ENCODE measurements around the gene CDK14. TPM values are rescaled to one million over a fixed set of nuclear protein-coding genes. Genes with fewer than 3 reads are reported as not detected.

Gene CDK14
- total RNA-seq, 2 experiments from 2014 or later, result 0.05 to 0.27 TPM

GRCh38 chr7:90663176-90663575, 67.1 kb downstream of the CDK14 start:
- ChIA-PET POLR2A (no interaction called here), CTCF (no interaction called here)
- intact Hi-C loops (cut with micrococcal nuclease), result no loop called here
- no peak for ATAC-seq
- H3K4me1 Mint-ChIP-seq (ENCODE audit: low read depth), result no peaks in the 10 kb centered on the region
- H3K9me3 Mint-ChIP-seq, result no peaks in the 10 kb centered on the region
- no peaks in the 10 kb centered on the region for H3K27me3 Mint-ChIP-seq
- TF ChIP-seq CTCF (IDR thresholded peaks at IDR 0.05), result no peak
- no peak overlapping the region for H3K27ac Mint-ChIP-seq
- H3K4me3 Mint-ChIP-seq, result no peak overlapping the region
- H3K36me3 Mint-ChIP-seq (ENCODE audit: low read depth), result no peaks in the 10 kb centered on the region
- DNase-seq, result no peak

GRCh38 chr7:90666186-90666585, 70.1 kb downstream of the CDK14 start:
- ChIA-PET CTCF (no interaction called here), POLR2A (no interaction called here)
- H3K27ac Mint-ChIP-seq, result no peak overlapping the region
- H3K4me3 Mint-ChIP-seq, result no peak overlapping the region
- no peak for ATAC-seq
- no peak for DNase-seq
- no peak for TF ChIP-seq CTCF (IDR thresholded peaks at IDR 0.05)
- no peaks in the 10 kb centered on the region for H3K36me3 Mint-ChIP-seq (ENCODE audit: low read depth)
- no peaks in the 10 kb centered on the region for H3K9me3 Mint-ChIP-seq
- H3K27me3 Mint-ChIP-seq, result no peaks in the 10 kb centered on the region
- no peaks in the 10 kb centered on the region for H3K4me1 Mint-ChIP-seq (ENCODE audit: low read depth)
- intact Hi-C loops (cut with micrococcal nuclease), result no loop called here

GRCh38 chr7:90668992-90669391, 72.9 kb downstream of the CDK14 start:
- no peak for TF ChIP-seq CTCF (IDR thresholded peaks at IDR 0.05)
- H3K27ac Mint-ChIP-seq, result no peak overlapping the region
- H3K27me3 Mint-ChIP-seq, result no peaks in the 10 kb centered on the region
- H3K9me3 Mint-ChIP-seq, result no peaks in the 10 kb centered on the region
- intact Hi-C loops (cut with micrococcal nuclease), result no loop called here
- no peaks in the 10 kb centered on the region for H3K36me3 Mint-ChIP-seq (ENCODE audit: low read depth)
- ChIA-PET POLR2A (no interaction called here), CTCF (no interaction called here)
- DNase-seq (no peak), ATAC-seq (no peak)
- H3K4me1 Mint-ChIP-seq (ENCODE audit: low read depth), result no peaks in the 10 kb centered on the region
- H3K4me3 Mint-ChIP-seq, result no peak overlapping the region

- POLR2A ChIA-PET, result no interaction called here
Observed at GRCh38 chr7:90669492-90669891, 73.4 kb downstream of the CDK14 start.

GRCh38 chr7:90671571-90671970, 75.5 kb downstream of the CDK14 start:
- CTCF ChIA-PET, result no interaction called here

More at GRCh38 chr7:90669492-90669891, 73.4 kb downstream of the CDK14 start:
- H3K27me3 Mint-ChIP-seq, result no peaks in the 10 kb centered on the region
- H3K9me3 Mint-ChIP-seq, result no peaks in the 10 kb centered on the region
- CTCF ChIA-PET, result no interaction called here
- no peak overlapping the region for H3K4me3 Mint-ChIP-seq
- no peak overlapping the region for H3K27ac Mint-ChIP-seq
- DNase-seq (no peak), ATAC-seq (no peak)
- no peaks in the 10 kb centered on the region for H3K36me3 Mint-ChIP-seq (ENCODE audit: low read depth)
- no peak for TF ChIP-seq CTCF (IDR thresholded peaks at IDR 0.05)
- H3K4me1 Mint-ChIP-seq (ENCODE audit: low read depth), result no peaks in the 10 kb centered on the region
- intact Hi-C loops (cut with micrococcal nuclease), result no loop called here

More at GRCh38 chr7:90671571-90671970, 75.5 kb downstream of the CDK14 start:
- POLR2A ChIA-PET, result no interaction called here
- H3K9me3 Mint-ChIP-seq, result no peaks in the 10 kb centered on the region
- no peaks in the 10 kb centered on the region for H3K36me3 Mint-ChIP-seq (ENCODE audit: low read depth)
- no peak for DNase-seq
- no peaks in the 10 kb centered on the region for H3K27me3 Mint-ChIP-seq
- no peaks in the 10 kb centered on the region for H3K4me1 Mint-ChIP-seq (ENCODE audit: low read depth)
- H3K27ac Mint-ChIP-seq, result no peak overlapping the region
- TF ChIP-seq CTCF (IDR thresholded peaks at IDR 0.05), result no peak
- no peak for ATAC-seq
- no peak overlapping the region for H3K4me3 Mint-ChIP-seq
- intact Hi-C loops (cut with micrococcal nuclease), result no loop called here
